ENCODE measurements around the gene CDKN1A. TPM values are rescaled to one million over a fixed set of nuclear protein-coding genes. Genes with fewer than 3 reads are reported as not detected.

The CDKN1A gene
- total and polyA plus RNA-seq, 10 of the 15 experiments (the other 5 are each of a cell fraction or from before 2014, with no cell fraction given) = 25.2 to 637 (median 216) TPM

GRCh38 chr6:36698871-36699271 is 20.4 kb downstream of the CDKN1A start:
- TF ChIP-seq ZNF687 (IDR thresholded peaks at IDR 0.05) = no peak
- TF ChIP-seq LARP7 (IDR thresholded peaks at IDR 0.05) = no peak
- TF ChIP-seq IKZF2 (IDR thresholded peaks at IDR 0.05) = no peak
- no peak for TF ChIP-seq MXI1 (IDR thresholded peaks at IDR 0.05; ENCODE audit: low read depth, low read length)
- no peak for TF ChIP-seq NR2F1 (conservative IDR thresholded peaks at IDR 0.05)
- TF ChIP-seq CTCF (IDR thresholded peaks at IDR 0.05 in 2 of 3, conservative IDR thresholded peaks at IDR 0.05 in 1 of 3; ENCODE audit: control insufficient read depth in 2 of 3, extremely low read depth in 1 of 3, insufficient read depth in 1 of 3, low read depth in 3 of 3, low read length in 3 of 3) = no peak
- TF ChIP-seq ZSCAN29 (IDR thresholded peaks at IDR 0.05) = no peak
- TF ChIP-seq MTA2 (IDR thresholded peaks at IDR 0.05; ENCODE audit: low read depth) = no peak
- TF ChIP-seq SMAD5 (IDR thresholded peaks at IDR 0.05; ENCODE audit: low read depth) = no peak
- no peak for TF ChIP-seq ZNF622 (IDR thresholded peaks at IDR 0.05)
- TF ChIP-seq ZNF384 (IDR thresholded peaks at IDR 0.05; ENCODE audit: borderline replicate concordance, low read depth, low read length) = no peak
- no peak for TF ChIP-seq ATF7 (IDR thresholded peaks at IDR 0.05; ENCODE audit: low read depth)
- TF ChIP-seq RAD51 (IDR thresholded peaks at IDR 0.05) = no peak
- no peak for TF ChIP-seq STAT3 (IDR thresholded peaks at IDR 0.05; ENCODE audit: low read depth, low read length)
- no peak for TF ChIP-seq IRF4 (IDR thresholded peaks at IDR 0.05; ENCODE audit: low read depth, low read length)
- H3K4me1 ChIP-seq (ENCODE audit: control insufficient read depth, insufficient read depth, low read length) = peaks cover 4% of the 10 kb centered on the region
- no TSS peak for BruUV-seq (replicated peaks)
- DNase-seq (ENCODE audit: low read depth, low spot score) (no peak), FAIRE-seq (no peak), ATAC-seq (no peak)
- H3K79me2 ChIP-seq (ENCODE audit: control insufficient read depth, insufficient read depth, low read length) = no peaks in the 10 kb centered on the region
- CTCF ChIA-PET = interaction anchor here (0.9 kb wide), 1 partner anchor 13 kb away, joined by 3 read pairs; no protein-coding TSS in a partner anchor
- no peak overlapping the region for H3K9ac ChIP-seq (ENCODE audit: control insufficient read depth, insufficient read depth, low read length)
- POLR2A ChIA-PET = interaction anchor here (1.5 kb wide), 1 partner anchor 27 kb away, joined by 3 read pairs; no protein-coding TSS in a partner anchor
- H3K9me3 ChIP-seq (replicated peaks; ENCODE audit: control insufficient read depth, insufficient read depth, low read length) = no peaks in the 10 kb centered on the region
- H3K27ac ChIP-seq (ENCODE audit: control insufficient read depth, insufficient read depth) = no peak overlapping the region
- in situ Hi-C loops (cut with MboI) (no loop called here), intact Hi-C loops (cut with micrococcal nuclease; ENCODE audit: unreplicated experiment) (no loop called here)
- H3K27me3 ChIP-seq (replicated peaks in 1 of 2; ENCODE audit: control insufficient read depth in 2 of 2, insufficient read depth in 2 of 2, low read length in 1 of 2) = no peaks in the 10 kb centered on the region
- no peaks in the 10 kb centered on the region for H3K36me3 ChIP-seq (ENCODE audit: control insufficient read depth in 2 of 2, insufficient read depth in 2 of 2, low read length in 1 of 2)
- RAD21 ChIA-PET (ENCODE audit: unreplicated experiment) = no interaction called here
- H3K4me2 ChIP-seq (ENCODE audit: control insufficient read depth, insufficient read depth) = no peak overlapping the region
- no peaks in the 10 kb centered on the region for H4K20me1 ChIP-seq (ENCODE audit: control insufficient read depth, insufficient read depth)
- 59% methylated on average over 8 of the region's 8 CpGs for WGBS (ENCODE audit: insufficient coverage, insufficient replicate concordance, low lambda C conversion rate, missing lambda C conversion rate)
- H2AFZ ChIP-seq (ENCODE audit: control insufficient read depth, low read depth, low read length) = no peak overlapping the region
- SMC1A ChIA-PET (ENCODE audit: uncharacterized antibody, unreplicated experiment) = no interaction called here
- H3K4me3 ChIP-seq = no peak overlapping the region
